Fibroblast of the conjunctiva (primary cell): Measurements from ENCODE around the gene TBCK.
"Not testable (repeated sequence)": the region's sequence is repeated elsewhere in the genome, so short reads cannot be mapped to it uniquely, and the experiment has no call there.

Experiments used
- DNase-seq: peaks from one replicate; pipeline ENCODE4 v3.0.0-alpha.2; 2010; ENCODE audit warnings: low read depth

Gene TBCK

DNA sequence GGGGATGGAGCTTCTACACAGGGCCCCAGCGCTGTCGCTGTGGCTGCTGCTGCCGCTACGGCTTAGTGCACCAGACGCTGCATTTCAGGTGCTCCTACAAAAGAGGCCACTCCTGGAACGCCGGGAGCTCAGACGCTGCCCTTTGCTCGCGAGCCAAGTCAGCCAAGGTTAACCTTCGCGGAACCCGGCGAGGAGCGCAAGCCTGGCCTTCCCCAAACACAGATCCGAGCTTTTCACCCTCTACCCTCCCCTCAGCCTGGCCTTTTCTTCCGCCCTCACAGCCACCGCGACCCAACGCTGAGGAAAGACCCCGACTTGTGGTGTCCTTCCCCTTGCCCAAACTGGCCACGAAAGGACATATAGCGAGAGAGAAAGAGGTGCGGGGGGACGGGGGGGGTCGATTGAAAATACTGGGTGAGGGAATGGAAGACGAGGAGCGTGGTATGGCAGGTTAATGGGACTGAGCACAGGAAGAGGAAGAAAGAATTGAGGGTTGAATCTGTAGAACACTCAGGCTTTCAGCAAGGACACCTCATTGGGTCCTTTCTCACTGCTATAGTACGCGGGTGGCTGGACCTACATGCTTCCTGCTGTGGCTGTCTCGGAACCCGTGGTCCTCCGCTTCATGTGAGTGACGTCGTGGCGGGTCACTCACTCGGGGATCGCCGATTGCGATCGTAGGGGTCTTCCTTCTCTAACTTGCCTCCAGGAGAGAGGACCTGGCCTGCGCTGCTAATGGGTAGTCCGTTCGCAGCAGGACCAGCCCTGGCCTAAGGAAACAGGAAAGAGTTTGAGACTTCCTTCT is at the start of gene TBCK, which contains the start of gene AIMP1:
Gene TBCK (minus strand): TSS at position 242 of the 805 bp plus-strand sequence. CDS start 7,249 bp downstream, outside the sequence.
Gene AIMP1 (plus strand): TSS at position 583 of the 805 bp plus-strand sequence. CDS start 8,460 bp downstream, outside the sequence.
- peak; percentile 83 for DNase-seq

DNA sequence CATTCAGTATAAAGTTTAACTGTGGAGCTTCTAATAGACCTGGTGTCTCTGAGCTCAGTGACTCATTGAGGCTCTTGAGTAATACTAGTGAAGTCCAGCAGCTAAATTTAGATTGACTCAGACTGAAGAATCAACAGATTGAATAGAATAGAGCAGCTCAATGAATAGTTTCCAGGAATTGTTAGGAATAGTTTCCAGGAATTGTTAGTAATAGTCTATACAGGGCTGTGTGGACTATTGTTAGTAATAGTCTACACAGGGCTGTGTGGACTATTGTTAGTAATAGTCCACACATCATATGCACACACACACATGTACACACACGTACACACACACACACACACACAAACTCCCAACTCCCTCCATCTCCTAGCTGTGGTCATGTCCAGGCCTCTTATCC is 49.6 kb upstream of the TBCK start:
- DNase-seq: peak; percentile 70

DNA sequence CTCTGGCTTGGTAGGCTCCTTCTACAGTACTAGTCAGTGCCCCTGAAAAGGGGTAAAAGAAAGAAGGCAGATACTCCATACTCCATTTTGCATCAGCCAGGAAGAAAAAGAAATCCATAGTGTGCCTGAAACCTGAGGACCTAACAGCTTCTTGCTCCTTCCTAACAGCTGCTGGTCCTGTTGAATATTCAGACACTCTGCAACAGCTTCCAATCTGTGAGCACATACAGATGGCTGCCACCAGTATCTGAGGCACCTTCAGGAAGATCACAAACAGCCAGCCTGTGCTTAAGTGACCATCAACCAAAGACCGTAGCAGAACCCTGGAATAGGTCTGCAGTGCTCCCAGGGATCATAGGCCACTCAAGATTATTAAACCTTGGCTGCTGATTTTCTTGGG is 48.3 kb upstream of the TBCK start:
- DNase-seq: no peak

GRCh38 chr4:106362086-106362825 is 46.2 kb upstream of the TBCK start:
- DNase-seq: no peak

- no peak for DNase-seq
Observed at GRCh38 chr4:106358899-106359298, 42.9 kb upstream of the TBCK start.

DNA sequence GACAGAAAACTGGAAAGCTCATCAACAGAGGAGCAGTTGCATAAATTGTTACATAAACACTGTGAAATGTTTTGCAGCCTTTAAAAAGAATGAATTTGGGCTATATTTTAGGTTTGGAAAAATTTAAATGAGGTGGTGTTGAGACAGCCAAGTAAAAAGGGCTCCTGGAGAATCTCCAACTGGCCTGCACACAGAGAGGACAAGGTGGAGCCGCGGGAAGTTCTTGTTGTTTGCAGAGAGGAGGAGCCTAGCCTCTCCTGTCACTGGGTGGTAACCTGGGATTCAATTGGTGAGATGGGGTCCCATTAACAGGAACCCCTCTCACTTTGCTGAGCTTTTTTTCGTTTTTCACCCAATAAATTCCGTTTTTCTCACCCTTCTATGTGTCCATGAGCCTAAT is 39.2 kb upstream of the TBCK start:
- no peak for DNase-seq

- no peak for DNase-seq
Observed at GRCh38 chr4:106353786-106354185, 37.8 kb upstream of the TBCK start.

DNA sequence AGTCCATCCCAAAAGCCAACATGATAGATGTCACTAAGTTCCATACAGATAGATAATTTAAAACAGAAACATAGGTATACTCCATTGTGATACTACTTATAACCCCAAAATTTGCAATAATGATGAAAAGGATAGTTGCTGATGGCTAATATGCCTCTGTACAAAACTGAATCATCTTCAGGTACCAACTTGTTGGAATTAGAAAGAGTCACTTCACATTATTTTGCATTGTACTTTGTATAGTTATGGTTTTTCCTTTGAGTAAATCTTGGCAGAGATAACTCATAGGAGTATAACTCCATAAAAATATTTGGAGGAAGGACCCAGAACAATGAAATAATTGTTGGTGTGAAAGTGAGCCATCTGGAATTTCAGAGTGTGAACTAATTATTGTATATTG is 35.0 kb upstream of the TBCK start:
- no peak for DNase-seq

GRCh38 chr4:106347167-106347566 is 31.2 kb upstream of the TBCK start:
- no peak for DNase-seq

- peak; percentile 4 for DNase-seq
Observed at GRCh38 chr4:106344647-106344970, 28.6 kb upstream of the TBCK start.

GRCh38 chr4:106343865-106344646 is 28.0 kb upstream of the TBCK start:
- DNase-seq: no peak

DNA sequence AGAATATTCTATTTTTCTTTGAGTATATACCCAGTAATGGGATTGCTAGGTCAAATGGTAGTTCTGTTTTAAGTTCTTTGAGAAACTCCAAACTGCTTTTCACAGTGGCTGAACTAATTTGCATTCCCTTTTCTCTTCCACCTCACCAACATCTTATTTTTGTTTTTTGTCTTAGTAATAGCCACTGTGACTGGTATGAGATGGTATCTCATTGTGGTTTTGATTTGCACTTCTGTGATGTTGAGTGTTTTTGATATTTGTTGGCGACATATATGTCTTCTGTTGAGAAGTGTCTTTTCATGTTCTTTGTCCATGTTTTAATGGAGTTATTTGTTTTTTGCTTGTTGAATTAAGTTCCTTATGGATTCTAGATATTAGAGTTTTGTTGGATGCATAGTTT is 24.8 kb upstream of the TBCK start:
- DNase-seq: no peak

- no peak for DNase-seq
Observed at GRCh38 chr4:106339431-106339830, 23.4 kb upstream of the TBCK start.

- DNase-seq: no peak
Observed at GRCh38 chr4:106338671-106339070, 22.7 kb upstream of the TBCK start.

DNA sequence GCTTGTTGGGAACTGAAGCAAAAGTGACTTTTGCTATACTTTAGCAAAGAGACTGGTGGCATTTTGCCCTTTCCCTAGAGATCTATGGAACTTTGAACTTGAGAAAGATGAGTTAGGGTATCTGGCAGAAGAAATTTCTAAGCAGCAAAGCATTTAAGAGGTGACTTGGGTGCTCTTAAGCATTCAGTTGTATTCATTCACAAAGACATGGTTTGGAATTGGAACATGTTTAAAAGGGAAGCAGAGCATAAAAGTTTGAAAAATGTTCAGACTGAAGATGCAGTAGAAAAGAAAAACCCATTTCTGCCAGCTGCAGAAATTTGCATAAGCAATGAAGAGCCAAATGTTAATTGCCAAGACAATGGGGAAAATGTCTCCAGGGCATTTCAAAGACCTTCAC is 21.9 kb upstream of the TBCK start:
- DNase-seq: no peak

- no peak for DNase-seq
Observed at GRCh38 chr4:106336618-106337017, 20.6 kb upstream of the TBCK start.

DNA sequence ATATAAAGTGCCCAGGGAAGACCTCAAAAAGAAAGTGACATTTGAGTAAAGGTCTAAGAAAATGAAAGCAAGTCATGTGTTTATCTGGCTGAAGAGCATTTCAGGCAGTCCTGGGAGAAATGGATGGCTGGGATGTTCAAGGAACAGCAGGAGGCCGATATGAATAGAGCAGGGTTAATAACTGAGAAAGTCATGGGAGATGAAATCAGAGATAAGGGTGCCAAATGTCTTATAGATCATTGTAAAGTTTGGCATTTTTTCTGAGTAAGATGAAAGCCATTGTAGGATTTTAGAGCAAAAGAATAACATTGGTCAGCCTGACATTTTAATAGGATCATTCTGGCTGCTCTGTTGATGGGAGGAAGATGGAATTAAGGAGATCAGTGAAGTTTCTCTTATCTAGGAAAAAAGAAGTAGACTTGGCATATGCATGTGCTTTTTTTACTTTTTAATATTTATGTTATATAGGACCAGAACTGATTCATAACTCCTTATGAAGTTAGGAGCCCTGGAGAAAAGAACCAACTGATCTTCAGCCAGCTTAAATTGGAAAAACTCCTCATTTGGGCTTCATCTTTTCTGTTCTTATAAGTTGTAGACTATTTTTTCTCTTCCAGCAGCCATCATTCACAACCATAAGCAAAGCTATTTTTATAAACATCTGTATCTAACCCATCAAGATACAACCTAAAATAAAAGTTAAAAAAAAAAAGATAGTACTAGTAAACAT is 18.9 kb upstream of the TBCK start:
- no peak for DNase-seq

- no peak for DNase-seq
Observed at GRCh38 chr4:106333186-106333585, 17.2 kb upstream of the TBCK start.

- DNase-seq: no peak
Observed at GRCh38 chr4:106329041-106329618, 13.1 kb upstream of the TBCK start.

DNA sequence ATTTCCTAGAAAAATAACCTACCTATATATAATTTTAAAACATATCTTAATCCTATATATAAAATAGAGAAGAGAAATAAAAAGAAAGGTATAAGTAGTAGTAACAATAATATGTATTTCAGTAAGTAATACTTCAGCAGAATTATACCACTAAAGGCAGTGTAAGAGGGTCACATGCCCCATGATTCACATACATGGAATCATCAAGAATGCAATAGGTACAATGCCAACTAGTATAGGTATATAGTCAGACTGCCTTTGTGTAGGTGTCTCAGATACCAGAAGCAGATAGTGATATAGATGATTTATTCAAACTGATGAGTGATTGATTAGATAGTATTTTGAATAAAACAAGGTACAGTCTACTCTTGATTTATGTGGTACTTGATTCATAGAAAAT is 9.8 kb upstream of the TBCK start:
- no peak for DNase-seq

GRCh38 chr4:106323119-106323518 is 7.1 kb upstream of the TBCK start:
- no peak for DNase-seq

DNA sequence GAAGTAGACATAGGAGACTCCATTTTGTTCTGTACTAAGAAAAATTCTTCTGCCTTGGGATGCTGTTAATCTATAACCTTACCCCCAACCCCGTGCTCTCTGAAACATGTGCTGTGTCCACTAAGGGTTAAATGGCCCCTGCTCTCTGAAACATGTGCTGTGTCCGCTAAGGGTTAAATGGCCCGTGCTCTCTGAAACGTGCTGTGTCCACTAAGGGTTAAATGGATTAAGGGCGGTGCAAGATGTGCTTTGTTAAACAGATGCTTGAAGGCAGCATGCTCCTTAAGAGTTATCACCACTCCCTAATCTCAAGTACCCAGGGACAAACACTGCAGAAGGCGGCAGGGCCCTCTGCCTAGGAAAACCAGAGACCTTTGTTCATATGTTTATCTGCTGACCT is 5.8 kb upstream of the TBCK start:
- not testable (repeated sequence) for DNase-seq
